Coronary artery (tissue), 2 donors: Measurements from ENCODE around the gene SIRPG.
"Not testable (repeated sequence)": the region's sequence is repeated elsewhere in the genome, so short reads cannot be mapped to it uniquely, and the experiment has no call there.

ENCODE experiments used
- DNase-seq: peaks from one replicate; pipeline ENCODE4 v3.0.0-alpha.2; 2017; ENCODE audit warnings: low spot score
- H3K27ac ChIP-seq, 2 donors: fragments of 200-600 bp; sonication (generic); one replicate each; pipeline ENCODE4 v1.5.1; 2016 to 2019
- H3K4me3 ChIP-seq: fragments of 200-600 bp; sonication (generic); 2 replicates; pipeline ENCODE4 v1.5.1; 2016; ENCODE audit warnings: mild to moderate bottlenecking, moderate library complexity
- CTCF ChIP-seq: fragments of 200-600 bp; sonication (generic); IDR thresholded peaks from one replicate; pipeline ENCODE4 v1.5.1; 2019; ENCODE audit warnings: antibody characterized with exemption

Gene SIRPG

GRCh38 chr20:1621316-1621715 is 36.3 kb downstream of the SIRPG start:
- no peak for DNase-seq
- no peak for TF ChIP-seq CTCF
- Histone ChIP-seq H3K4me3 (no peak overlapping the region), H3K27ac (no peak overlapping the region)

GRCh38 chr20:1619861-1620444 is 37.6 kb downstream of the SIRPG start, which contains the start of gene SIRPB1:
Gene SIRPB1, minus strand, starts transcription at chr20:1620009. Its CDS starts 65 bp downstream, at chr20:1619944.
- no peak for TF ChIP-seq CTCF
- DNase-seq, result no peak
- Histone ChIP-seq H3K4me3 (no peak within 1 kb of the TSS), H3K27ac (no peak within 1 kb of the TSS)

DNA sequence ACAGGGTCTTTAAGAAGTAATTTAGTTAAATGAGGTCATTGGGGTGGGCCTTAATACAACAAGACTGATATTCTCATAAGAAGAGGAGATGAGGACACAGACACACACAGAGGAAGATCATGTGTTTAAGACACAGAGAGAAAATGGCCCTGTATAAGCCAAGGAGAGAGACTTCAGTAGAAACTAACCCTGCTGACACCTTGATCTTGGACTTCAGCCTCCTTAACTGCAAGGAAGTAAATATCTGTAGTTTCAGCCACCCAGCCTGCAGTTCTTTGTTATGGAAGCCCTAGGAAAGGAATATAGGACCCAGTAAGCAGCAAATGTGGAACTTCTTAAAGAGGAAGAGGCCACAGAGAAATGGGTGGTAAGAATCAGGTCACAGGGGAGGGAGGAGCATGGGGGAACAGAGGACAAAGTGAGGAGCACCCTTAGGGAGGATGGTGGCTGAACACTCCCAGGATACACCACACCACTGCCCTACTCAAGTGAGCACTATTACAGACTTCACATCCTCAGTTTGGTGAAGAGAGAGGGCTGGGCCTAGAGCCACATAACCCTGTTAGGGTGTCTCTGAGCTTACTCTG is 38.5 kb downstream of the SIRPG start:
- no peak overlapping the region for H3K27ac ChIP-seq
- TF ChIP-seq CTCF, result no peak
- no peak for DNase-seq
- H3K4me3 ChIP-seq, result no peak overlapping the region

- Histone ChIP-seq H3K27ac (no peak overlapping the region), H3K4me3 (no peak overlapping the region)
- no peak for DNase-seq
- TF ChIP-seq CTCF, result no peak
Measured at GRCh38 chr20:1618479-1618878, 39.1 kb downstream of the SIRPG start.

- TF ChIP-seq CTCF, result no peak
- H3K27ac ChIP-seq, result no peak overlapping the region
- DNase-seq, result no peak
- H3K4me3 ChIP-seq, result no peak overlapping the region
Measured at GRCh38 chr20:1616858-1617434, 40.6 kb downstream of the SIRPG start.

DNA sequence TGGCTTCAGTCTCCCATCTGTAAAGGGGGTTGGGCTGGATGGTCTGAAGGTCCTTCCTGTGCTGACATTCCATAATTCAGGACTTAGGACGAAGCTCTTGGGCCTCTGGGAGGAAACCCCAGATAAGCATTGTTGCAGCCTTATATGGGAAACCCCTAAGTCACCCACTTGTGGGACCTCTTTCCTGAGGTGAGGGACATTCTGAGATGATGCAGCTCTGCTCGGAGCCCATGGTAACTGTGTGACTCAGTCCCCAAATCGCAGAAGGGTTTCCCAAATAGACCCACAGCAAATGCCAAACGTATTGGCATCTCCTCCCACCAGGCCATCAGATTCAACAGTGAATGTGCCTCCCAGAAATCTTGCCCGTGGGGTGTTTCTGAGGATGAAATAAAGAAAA is 47.2 kb downstream of the SIRPG start:
- DNase-seq, H3K27ac ChIP-seq, H3K4me3 ChIP-seq: not testable (repeated sequence)

- H3K4me3 ChIP-seq, H3K27ac ChIP-seq, DNase-seq: not testable (repeated sequence)
Measured at GRCh38 chr20:1608678-1609347, 48.8 kb downstream of the SIRPG start.

- TF ChIP-seq CTCF, result no peak
- Histone ChIP-seq H3K27ac (no peak overlapping the region), H3K4me3 (no peak overlapping the region)
- DNase-seq, result no peak
Measured at GRCh38 chr20:1600736-1601135, 56.8 kb downstream of the SIRPG start.
